Stimulated activated CD4-positive, alpha-beta T cell treated with anti-CD3 and anti-CD28 coated beads, TNF-alpha, amount 100 ng/mL, for 48 hours (primary cell): ENCODE measurements around the gene RPL38.
A peak's percentile ranks its signal among the peaks of the same experiment; 100 is the strongest.

Experiments used
- DNase-seq, 3 donors: peaks; one replicate each; pipeline ENCODE4 v3.0.0-alpha.2; 2020; ENCODE audit warnings: low read depth in 3 of 3

The RPL38 gene

DNA sequence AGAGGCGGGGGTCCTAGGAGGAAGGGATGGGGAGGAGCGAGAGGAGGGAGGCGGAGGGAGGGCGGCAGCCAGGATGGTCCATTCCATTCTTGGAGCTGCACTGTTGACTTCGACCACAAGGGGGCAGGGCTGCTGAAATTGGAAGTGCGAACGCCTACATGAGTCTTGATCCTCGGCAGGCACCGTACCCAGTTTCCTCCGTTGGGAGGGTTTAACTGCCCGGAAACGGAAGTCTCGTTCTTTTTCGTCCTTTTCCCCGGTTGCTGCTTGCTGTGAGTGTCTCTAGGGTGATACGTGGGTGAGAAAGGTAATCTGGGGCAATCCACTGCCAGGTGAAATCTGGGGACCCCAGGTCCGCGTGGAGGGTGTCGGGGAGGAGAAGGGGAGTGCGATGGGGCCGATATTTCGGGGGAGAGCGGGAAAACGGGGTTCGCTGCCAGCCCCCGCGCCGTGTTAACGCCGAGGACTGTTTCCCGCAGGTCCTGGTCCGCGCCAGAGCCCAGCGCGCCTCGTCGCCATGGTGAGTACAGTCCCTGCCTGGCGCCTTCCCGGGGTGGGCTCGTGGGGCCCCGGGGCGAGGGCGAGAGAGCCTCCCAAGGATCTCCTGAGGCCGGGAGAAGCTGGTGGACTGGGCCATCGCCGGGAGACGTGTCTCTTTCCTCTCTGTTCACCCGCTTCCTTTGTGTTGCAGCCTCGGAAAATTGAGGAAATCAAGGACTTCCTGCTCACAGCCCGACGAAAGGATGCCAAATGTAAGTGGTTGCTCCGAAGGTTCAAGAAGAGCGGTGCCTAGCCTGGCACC is at the start of gene RPL38:
Gene RPL38, plus strand, starts transcription at position 240 of the 802 bp plus-strand sequence. Its CDS starts 278 bp downstream, at position 518.
- peak; percentile 92 to 98 (median 93) for DNase-seq

DNA sequence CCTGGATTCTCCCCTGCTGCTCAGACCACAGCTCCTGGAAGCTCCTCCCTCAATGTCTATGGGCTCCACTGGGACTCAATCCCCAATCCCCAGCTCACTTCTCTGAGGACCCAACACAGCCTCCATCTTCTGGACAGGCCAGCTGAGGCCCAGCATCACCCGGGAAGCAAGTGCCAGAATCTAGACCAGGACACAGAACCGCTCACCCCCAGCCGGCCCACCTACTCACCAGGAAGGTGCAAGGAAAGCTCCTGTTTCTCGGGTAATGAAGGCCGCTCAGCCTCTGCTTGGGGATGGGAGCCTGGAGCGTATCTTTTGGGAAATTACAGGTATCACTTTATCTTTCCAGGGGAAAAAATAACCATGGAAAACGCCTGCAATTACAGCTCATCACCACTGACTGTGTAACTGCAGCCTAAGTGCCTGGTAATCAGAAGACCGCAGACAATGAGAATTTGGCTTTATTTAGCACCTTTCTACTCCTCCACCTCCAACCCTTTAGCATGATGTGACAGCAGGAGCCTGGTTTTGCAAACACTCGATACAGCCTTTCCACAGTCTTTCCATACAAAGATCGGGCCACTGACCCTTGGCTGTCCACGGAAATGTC is 49.6 kb upstream of the RPL38 start:
- no peak for DNase-seq

DNA sequence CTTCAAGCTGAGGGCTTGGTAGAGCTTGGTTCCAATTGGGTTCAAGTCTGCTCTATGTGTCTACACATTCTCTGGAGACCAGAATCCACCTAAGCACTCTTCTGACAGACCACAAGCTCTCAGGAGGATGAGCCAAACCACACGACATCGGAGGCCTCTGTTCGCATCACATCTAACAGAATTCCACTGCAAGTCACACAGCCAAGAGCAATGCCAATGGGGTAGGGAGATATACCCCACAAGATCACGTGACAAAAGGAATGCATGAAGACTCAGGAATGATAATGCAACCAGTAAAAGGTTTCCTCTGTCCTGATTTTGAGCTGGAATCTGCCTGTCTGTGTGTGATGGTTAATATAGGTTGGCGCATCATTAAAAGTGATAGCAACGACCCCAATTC is 46.6 kb upstream of the RPL38 start:
- DNase-seq: no peak

DNA sequence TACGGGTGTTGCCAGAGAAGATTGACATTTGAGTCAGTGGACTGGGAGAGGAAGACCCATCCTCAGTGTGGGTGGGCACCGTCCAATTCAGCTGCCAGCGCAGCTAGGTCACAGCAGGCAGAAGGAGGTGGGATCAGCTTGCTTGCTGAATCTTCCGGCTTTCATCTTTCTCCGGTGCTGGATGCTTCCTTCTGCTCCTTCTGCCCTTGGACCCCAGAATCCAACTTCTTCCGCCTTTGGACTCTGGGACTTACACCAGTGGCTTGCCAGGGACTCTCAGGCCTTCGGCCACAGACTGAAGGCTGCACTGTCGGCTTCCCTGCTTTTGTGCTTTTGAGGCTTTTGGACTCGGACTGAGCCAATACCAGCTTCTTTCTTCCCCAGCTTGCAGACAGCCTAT is 46.1 kb upstream of the RPL38 start:
- no peak for DNase-seq

DNA sequence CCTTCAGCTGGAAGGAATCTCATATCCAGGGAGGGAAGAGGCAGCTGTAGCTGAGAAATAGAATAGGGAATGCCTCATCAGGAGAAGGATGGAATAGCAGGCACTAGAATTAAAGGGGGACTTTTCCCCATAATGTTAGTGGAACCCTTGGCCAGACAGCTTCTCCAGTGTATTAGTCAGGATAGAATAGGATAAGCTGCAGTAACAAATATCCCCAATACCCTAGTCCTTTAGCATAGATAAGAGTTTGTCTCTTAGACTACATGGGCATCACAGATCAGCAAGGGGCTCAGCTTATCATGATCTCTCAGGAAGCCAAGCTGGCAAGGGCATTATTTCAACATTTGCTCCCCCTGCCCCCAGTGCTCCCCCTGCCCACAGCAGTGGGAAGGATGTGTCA is 44.7 kb upstream of the RPL38 start:
- no peak for DNase-seq

DNA sequence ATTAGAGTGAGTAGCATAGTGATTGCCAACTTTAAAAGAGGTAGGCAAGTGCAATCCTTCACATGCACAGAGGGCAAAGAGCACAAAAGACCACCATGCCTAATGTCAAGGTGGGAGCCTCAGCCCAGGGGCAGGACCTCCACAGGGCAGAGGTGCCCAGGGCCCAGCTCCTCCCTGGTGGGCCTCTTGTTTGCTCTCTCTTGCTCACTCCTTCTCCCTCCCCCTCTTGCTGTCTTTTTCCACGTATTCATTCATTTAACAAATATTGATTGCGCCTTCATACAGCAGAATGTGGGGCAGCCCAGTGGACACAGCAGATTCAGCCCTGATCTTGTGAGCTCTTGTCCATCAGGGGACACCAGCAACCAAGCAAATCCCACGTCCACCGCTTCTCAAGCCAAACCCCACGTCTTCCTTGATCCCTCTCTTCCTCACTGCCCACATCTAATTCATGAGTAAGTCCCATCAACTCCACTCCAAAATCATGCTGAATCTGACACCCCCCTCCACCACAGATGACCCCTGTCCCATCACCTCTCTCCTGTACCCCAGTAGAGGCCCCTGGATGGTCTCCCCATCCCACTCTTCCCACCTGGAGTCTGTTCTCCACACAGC is 44.1 kb upstream of the RPL38 start:
- no peak for DNase-seq

DNA sequence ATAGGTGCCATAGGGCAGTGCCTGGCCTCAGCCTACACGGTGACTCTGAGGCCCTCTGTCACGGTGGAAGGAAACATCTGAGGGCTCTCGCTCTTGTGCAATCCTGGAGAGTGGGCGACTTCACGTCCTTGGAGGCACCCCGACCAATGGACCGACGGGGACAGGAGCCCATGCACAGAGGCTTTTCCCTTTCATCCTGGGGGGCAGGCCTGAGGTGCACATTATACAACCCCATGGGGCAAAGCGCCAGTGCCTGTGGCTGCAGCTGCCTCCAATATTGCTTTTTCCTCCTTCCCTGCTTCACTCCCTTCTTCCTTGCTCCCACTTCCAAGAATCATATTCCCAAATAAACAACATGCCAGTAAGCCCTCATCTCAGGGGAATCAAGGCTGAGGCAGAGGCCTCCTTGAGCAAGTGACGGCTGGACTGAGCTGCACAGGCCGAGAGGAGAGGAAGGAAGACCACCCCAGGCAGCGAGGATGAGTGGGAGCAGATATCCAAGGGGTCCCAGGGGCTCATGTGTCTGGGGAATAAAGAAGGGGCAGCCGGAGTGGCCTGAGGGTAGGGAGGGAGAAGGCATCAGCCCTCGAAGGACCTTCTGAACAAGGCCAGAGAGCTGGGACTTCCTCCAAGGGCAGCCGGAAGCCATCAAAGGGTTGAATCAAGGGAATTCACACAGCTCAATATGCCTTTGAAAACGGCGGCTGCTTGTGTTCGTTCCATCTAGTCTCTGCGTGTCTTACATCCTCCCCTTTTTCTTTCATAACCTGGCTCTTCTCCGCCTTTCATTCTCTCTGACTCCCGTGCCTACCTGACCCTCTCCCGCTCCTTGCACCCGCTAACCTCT is 42.6 kb upstream of the RPL38 start:
- DNase-seq: no peak

DNA sequence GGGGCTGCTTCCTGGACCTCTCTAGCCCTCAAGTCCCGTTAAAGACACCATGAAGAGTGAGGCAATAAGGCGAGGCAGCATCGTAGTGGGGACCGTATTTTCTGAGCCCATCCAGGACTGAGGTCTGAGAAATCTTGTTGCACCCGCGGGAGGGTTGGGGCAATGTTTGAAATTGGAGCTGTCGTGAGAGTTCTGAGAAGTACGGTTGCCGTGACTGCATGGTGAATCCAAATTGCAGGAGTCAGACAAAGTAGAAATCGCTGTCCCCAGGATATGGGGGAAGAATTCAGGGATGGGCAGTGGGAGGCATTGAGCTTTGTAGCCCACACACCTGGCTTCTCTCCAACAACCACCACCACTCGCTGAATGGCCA is 42.0 kb upstream of the RPL38 start:
- no peak for DNase-seq

DNA sequence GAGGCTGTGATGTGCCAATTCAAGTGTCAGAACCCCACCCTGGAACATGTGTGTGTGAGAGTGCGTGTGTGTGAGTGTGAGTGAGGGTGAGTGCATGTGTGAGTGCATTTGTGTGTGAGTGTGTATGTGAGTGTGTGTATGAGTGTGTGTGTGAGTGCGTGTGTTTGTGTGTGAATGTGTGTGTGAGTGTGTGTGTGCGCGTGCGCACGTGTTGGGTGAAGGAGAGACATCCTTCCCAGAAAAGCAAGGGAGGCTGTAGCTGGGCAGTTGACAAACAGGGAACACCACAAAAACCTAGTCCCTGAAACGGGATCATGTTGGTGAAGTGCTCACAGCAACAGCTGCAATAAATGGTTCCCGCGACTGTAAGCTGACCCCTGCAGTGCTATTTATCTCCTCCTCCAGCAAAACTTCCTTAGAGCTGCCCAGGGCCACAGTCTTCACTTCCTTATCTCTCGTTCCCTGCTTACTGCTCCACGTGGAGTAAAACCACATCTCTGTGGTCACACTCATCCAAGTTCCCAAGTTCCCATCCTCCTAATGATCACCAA is 40.1 kb upstream of the RPL38 start:
- DNase-seq: no peak

DNA sequence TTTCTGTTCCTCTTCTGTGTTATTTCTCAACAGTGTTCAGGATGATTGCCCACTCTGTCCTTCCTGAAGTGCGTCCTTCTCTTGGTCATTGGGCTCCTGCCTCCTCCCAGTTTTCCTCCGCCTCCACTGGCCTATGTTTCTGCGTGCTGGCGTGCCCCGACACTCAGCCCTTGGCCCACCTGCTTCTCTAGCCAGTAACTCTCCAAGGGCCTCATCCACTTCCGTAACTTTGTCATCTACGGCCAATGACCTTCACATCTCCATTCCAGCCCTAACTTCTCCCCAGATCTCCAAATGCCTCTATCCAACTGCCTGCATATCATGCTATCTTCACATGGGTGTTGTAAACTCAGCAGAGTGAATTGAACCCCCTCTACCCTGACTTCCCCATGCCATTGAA is 39.6 kb upstream of the RPL38 start:
- no peak for DNase-seq

DNA sequence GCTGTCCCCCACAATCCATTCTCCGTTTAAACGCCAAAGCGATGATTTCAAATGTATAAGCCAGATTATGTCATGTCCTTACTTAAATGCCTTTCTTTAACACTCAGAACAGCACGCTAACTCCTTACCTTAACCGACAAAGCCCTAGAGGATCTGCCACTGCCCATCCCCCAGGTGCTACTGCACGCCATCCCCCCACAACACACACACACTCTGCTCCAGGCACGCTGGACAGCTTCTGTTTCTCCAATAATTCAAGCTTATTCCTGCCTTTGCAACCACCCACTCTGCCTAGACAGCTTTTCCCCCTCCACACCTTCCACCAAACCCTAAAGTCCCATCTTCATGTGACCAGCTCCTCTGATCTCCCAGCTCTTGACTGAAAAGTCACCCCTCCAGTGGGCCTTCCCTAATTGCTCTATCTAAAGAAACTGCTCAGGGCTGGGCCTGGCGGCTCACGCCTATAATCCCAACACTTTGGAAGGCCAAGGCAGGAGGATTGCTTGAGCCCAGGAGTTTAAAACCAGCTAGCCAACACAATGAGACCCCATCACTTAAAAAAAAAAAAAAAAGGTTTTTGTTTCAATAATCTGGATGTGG is 38.9 kb upstream of the RPL38 start:
- no peak for DNase-seq

DNA sequence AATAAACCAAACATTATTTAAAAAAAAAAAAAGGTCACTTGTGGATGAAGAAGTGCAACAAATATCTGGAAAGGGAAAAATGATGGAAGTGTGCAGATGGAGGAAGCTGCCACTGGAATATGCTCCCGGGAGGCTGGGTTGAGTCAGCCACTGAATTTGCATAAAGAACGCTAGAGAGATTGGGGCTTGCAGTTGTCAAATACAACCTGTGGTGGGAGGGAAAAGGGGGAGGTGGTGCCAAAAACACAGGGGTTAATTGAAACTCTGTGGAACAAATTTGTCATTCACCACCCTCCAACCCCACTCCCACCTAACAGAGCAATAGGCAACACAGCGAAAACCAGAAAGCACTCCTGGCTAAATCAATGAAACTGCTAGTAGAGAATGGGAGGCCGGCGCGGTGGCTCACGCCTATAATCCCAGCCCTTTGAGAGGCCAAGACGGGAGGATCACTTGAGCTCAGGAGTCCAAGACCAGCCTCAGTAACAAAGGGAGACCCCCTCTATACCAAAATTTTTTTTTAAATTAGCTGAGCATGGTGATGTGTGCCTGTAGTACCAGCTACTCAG is 37.6 kb upstream of the RPL38 start:
- no peak for DNase-seq

DNA sequence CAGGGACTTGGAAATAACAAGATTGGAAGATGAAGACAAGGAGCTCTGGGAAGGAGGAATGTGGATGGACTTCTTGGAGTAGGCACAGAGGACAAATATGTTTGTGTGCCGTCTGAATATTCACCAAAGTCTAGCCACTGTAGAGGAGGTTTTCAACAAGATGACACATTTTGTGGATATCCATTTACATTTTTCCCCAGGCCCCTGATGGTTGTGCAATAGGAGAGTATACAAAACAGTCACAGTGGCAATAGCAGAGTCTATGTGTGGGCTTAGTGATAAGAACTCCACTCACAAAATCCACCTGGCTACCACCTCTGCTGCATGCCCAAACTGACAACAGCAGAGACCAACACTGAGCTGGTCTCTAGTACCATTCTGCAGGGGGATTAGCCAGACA is 32.6 kb upstream of the RPL38 start:
- DNase-seq: no peak

DNA sequence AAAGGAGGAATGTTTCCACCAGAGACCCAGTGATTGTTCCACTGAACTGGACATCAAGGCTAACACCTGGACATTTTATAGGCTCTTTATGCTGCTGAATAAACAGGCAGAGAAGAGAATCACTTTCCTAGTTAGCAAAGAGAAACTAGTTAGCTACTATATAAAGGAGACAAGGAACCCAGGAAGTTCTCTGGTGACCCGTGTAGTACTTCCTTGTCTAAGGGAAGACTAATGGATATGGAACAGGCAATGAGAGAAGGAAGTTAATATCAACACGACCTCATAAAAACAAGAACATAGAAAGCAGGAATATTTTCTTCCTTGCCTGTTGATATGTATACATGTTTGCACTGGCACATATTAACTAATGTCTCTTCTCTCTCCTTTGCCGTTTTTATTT is 30.8 kb upstream of the RPL38 start:
- no peak for DNase-seq

DNA sequence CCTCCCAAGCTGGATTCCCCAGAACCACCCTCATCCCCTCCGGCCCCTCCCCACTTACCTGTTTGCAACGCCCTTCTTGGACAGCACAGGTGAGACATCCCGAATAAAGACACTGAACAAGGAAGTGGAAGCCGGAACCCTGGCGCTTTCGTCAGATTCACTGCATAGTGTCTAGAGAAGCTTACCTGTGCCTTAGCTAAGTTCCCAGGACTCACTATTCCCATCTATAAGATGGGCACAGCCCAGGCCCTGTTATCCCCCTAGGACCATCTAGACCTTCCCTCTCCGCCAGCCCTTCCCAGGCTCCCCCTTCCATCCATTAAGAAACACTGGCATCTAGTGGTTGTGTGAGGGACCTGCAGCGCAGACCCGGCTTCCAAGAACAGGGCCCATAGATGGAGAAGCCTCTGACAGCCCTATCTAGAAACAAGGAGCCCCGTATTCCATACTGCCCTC is 26.9 kb upstream of the RPL38 start:
- DNase-seq: peak; percentile 21 to 31 (median 22)

DNA sequence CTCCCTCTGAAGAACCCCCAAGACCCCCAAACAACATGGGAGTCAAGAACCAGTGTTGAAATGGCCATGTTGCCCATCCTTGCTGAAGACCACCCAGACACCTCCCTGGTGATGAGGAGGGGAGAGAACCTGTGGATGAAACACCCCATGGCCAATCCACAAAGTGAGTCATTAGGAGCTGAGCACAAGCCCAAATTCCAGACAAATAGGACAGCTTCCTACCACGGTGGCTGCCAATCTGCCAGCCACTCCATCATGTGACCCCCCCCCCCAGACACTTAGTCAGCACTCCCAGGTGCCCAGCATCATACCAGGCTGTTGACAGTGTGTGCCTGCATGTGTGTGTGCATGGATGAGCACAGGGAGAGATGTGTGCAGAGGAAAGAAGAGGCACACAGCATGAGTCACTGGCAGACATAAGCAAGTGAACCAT is 26.4 kb upstream of the RPL38 start:
- DNase-seq: no peak

DNA sequence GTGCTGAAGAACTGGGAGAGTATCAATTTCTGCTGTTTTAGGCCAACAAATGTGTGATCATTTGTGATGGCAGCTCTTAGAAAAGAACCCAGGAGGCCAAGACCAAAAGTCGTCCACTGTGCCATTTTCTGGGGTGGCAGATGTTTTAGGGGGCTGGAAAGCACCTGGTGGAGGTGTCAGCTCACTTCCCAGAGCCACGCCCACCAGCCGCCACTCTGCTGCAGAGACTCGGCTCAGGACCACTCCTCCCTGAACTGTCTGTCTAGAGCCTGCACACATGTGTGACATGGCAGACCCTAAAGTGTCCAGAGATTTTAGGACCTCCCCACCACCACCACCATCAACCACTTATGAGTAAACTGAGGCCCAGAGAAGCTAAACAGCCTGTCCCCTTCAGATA is 23.9 kb upstream of the RPL38 start:
- no peak for DNase-seq

DNA sequence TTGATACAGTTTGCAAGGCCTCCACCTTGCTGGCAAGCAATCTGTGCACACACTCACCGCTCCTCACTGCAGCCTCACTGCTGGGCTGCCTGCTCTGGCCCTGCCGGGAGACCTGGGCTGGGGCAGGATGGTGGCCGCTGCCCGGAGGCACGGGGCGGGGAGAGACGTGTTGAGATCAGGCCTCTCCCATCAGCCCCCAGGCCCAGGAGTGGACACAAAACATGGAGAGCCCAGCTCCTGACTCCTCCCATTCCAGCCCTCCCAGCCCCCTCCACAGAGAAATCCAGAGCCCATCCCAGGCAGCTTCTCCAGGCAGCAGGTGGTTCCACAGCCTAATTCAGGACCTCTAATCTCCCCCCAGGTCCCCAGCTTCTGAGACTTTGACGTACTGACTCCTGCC is 23.1 kb upstream of the RPL38 start:
- no peak for DNase-seq

DNA sequence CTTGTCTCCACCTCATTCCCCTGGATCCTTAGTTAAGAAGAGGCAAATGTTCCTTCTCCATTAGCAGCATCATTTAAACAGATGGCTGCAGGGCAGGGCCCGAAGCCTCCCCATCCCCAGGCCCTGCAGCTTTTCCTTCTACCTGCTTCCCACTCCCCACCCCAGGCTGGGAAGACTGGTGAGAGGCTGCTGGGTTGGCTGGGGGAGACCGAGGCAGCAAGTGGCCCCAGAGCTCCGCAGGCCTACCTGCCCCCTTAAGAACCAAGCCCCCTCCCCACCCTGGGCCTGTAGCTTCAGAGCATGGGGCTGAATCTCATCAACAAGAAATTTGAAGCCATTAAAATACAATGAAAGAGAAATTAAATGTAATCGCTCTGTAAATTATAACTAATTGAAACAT is 22.1 kb upstream of the RPL38 start:
- DNase-seq: no peak

DNA sequence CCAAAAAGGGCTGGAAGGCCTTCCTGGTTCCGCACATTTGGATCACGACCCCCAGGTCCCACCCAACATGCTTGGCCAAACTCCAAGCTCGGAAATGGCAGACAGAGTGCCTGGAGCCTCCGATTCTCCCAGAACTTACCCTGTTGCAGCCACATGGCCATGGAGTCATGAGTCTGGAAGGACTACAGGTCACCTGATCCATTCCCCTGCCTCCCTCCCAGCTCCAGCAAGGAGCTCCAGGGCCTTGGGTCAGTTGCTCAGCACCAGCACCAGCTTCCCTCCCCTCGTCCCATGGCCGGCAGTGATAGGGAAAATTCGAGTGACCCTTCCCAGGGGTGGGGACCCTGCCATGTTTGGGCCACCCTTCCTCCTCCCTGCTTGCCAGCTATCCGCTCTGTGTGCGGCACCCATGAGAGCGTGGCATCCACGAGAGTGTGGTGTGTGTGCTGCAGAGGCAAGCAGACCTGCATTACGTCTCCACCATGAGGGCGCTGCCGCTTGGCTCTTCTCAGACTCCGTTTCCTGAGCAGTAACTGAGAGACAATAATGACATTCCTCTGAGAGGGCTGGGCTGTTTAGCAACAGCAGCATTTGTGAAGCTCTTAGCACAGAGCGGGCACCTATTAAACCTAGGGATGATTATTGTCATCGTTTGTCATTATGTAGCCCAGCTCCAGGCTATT is 21.3 kb upstream of the RPL38 start:
- DNase-seq: no peak
